ENCODE results near the gene ANKS3. TPM values are rescaled to one million over a fixed set of nuclear protein-coding genes. Genes with fewer than 3 reads are reported as not detected.

The ANKS3 gene
- total and polyA plus RNA-seq, 2 of the 8 experiments (the other 6 are each of a cell fraction or from before 2014, with no cell fraction given), result 15.5 to 23.9 TPM

GRCh38 chr16:4772351-4772750 lies 38.3 kb upstream of the ANKS3 start:
- Histone ChIP-seq H3K56ac (replicated peaks; ENCODE audit: insufficient read length, low read depth, low read length) (no peak overlapping the region), H3K27me3 (replicated peaks in 1 of 4; ENCODE audit: control insufficient read depth in 3 of 4, extremely low read depth in 1 of 4, insufficient read depth in 3 of 4, low read length in 3 of 4) (no peaks in the 10 kb centered on the region), H3K14ac (ENCODE audit: insufficient read length) (no peak overlapping the region), H2BK5ac (ENCODE audit: low read depth, low read length) (no peak overlapping the region), H2BK15ac (ENCODE audit: low read length) (no peak overlapping the region), H3K79me1 (ENCODE audit: low read depth, low read length) (no peaks in the 10 kb centered on the region), H3K4me2 (ENCODE audit: insufficient read depth in 1 of 2, low read depth in 2 of 2, low read length in 2 of 2) (no peak overlapping the region), H4K5ac (ENCODE audit: insufficient read length, low read depth, low read length) (no peak overlapping the region), H3K27ac (ENCODE audit: low read depth, low read length) (no peak overlapping the region), H3K79me2 (ENCODE audit: control insufficient read depth in 1 of 2, insufficient read depth in 2 of 2, low read length in 2 of 2) (no peaks in the 10 kb centered on the region), H3K23me2 (ENCODE audit: low read depth, low read length) (peaks cover 9% of the 10 kb centered on the region), H2AFZ (ENCODE audit: low read length) (no peak overlapping the region), H3K9me3 (ENCODE audit: insufficient read depth in 2 of 2, low read depth in 1 of 2, low read length in 1 of 2) (no peaks in the 10 kb centered on the region), H3K4ac (replicated peaks; ENCODE audit: insufficient read length, low read depth, low read length) (no peak overlapping the region), H2BK12ac (ENCODE audit: low read depth, low read length) (no peak overlapping the region), H4K91ac (replicated peaks; ENCODE audit: insufficient read length, low read length) (no peak overlapping the region), H4K8ac (ENCODE audit: extremely low read depth, insufficient read depth, low read length) (no peak overlapping the region), H3K4me3 (ENCODE audit: extremely low read depth in 1 of 4, insufficient read depth in 2 of 4, low read depth in 3 of 4, low read length in 4 of 4) (no peak overlapping the region), H3K18ac (ENCODE audit: extremely low read depth, low read length) (no peak overlapping the region), H4K20me1 (replicated peaks in 1 of 2; ENCODE audit: control insufficient read depth in 1 of 2, insufficient read depth in 2 of 2, low read length in 2 of 2) (no peaks in the 10 kb centered on the region), H2BK120ac (replicated peaks; ENCODE audit: low read depth, low read length) (no peak overlapping the region), H3K4me1 (replicated peaks in 1 of 4; ENCODE audit: control insufficient read depth in 3 of 4, insufficient read depth in 4 of 4, low read length in 3 of 4) (peaks cover 0 to 3% (median 1%) of the 10 kb centered on the region in 4 experiments; a peak in 2 of 7 replicates), H3K36me3 (ENCODE audit: control insufficient read depth in 2 of 4, insufficient read depth in 4 of 4, low read length in 3 of 4) (no peaks in the 10 kb centered on the region), H3K23ac (ENCODE audit: insufficient read length) (no peak overlapping the region), H2BK20ac (ENCODE audit: low read length) (no peak overlapping the region), H2AK5ac (ENCODE audit: low read depth, low read length) (no peak overlapping the region), H3K9ac (replicated peaks in 1 of 4; ENCODE audit: extremely low read depth in 1 of 4, low read depth in 3 of 4, low read length in 3 of 4) (no peak overlapping the region)
- 89% methylated on average over 5 of the region's 5 CpGs; no CpG with 5 or more reads in 1 of the 2 experiments for WGBS, 2 experiments (ENCODE audit: extremely low coverage in 1 of 2, insufficient coverage in 1 of 2, insufficient read length in 1 of 2, insufficient replicate concordance in 2 of 2, low coverage in 1 of 2, low lambda C conversion rate in 2 of 2, missing lambda C conversion rate in 1 of 2)
- DNase-seq (ENCODE audit: low read depth in 1 of 2, low spot score in 2 of 2) (no peak), FAIRE-seq (no peak)
- ChIA-PET CTCF (ENCODE audit: partially characterized antibody) (interaction anchor here (0.6 to 0.8 kb wide), 2 partner anchors 17 to 186 kb away, joined by 3 read pairs; no protein-coding TSS in a partner anchor), POLR2A (ENCODE audit: partially characterized antibody) (interaction anchor here (0.7 to 0.8 kb wide), 2 partner anchors 12 to 18 kb away, joined by 3 read pairs; no protein-coding TSS in a partner anchor)
- TF ChIP-seq SRF (IDR thresholded peaks at IDR 0.05; ENCODE audit: low read depth, low read length) (no peak), NANOG (IDR thresholded peaks at IDR 0.05; ENCODE audit: insufficient read depth, low read depth, low read length, poor library complexity, severe bottlenecking) (no peak), BACH1 (IDR thresholded peaks at IDR 0.05; ENCODE audit: low read length) (no peak), BRCA1 (IDR thresholded peaks at IDR 0.05; ENCODE audit: low read depth, low read length) (no peak), ATF3 (IDR thresholded peaks at IDR 0.05; ENCODE audit: insufficient read depth, low read depth, low read length) (no peak), EP300 (IDR thresholded peaks at IDR 0.05; ENCODE audit: borderline replicate concordance in 1 of 2, low read depth in 2 of 2, low read length in 2 of 2) (no peak), EGR1 (IDR thresholded peaks at IDR 0.05; ENCODE audit: borderline replicate concordance, low read depth, low read length) (no peak), USF2 (IDR thresholded peaks at IDR 0.05; ENCODE audit: low read length) (no peak), BCL11A (IDR thresholded peaks at IDR 0.05; ENCODE audit: low read depth in 2 of 2, low read length in 2 of 2) (no peak), SUZ12 (IDR thresholded peaks at IDR 0.05; ENCODE audit: low read length) (no peak), SIN3A (conservative IDR thresholded peaks at IDR 0.05 in 1 of 2, IDR thresholded peaks at IDR 0.05 in 1 of 2; ENCODE audit: low read depth in 1 of 2, low read length in 2 of 2) (no peak), POLR2AphosphoS5 (IDR thresholded peaks at IDR 0.05; ENCODE audit: low read depth, low read length) (no peak), CREB1 (IDR thresholded peaks at IDR 0.05) (no peak)

Measured in H1 (cell line).